ENCODE results near the gene SP140L.
"Not testable (repeated sequence)": the region's sequence is repeated elsewhere in the genome, so short reads cannot be mapped to it uniquely, and the experiment has no call there.

- TF ChIP-seq, protein P1, sequence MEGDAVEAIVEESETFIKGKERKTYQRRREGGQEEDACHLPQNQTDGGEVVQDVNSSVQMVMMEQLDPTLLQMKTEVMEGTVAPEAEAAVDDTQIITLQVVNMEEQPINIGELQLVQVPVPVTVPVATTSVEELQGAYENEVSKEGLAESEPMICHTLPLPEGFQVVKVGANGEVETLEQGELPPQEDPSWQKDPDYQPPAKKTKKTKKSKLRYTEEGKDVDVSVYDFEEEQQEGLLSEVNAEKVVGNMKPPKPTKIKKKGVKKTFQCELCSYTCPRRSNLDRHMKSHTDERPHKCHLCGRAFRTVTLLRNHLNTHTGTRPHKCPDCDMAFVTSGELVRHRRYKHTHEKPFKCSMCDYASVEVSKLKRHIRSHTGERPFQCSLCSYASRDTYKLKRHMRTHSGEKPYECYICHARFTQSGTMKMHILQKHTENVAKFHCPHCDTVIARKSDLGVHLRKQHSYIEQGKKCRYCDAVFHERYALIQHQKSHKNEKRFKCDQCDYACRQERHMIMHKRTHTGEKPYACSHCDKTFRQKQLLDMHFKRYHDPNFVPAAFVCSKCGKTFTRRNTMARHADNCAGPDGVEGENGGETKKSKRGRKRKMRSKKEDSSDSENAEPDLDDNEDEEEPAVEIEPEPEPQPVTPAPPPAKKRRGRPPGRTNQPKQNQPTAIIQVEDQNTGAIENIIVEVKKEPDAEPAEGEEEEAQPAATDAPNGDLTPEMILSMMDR (IDR thresholded peaks at IDR 0.05), result not testable (repeated sequence)
- TF ChIP-seq POLR2A (IDR thresholded peaks at IDR 0.05), result not testable (repeated sequence)
Observed at GRCh38 chr2:230398698-230399097, 71.7 kb downstream of the SP140L start.
